ENCODE results near the gene TGFBR2.

GRCh38 chr3:30614373-30614772, 8.0 kb downstream of the TGFBR2 start:
- TF ChIP-seq ATF2 (IDR thresholded peaks at IDR 0.05; ENCODE audit: low read length) = no peak
- no peak for TF ChIP-seq NR2C1 (IDR thresholded peaks at IDR 0.05)
- TF ChIP-seq POU2F2 (IDR thresholded peaks at IDR 0.05; ENCODE audit: borderline replicate concordance, low read depth, low read length) = no peak
- no peak for TF ChIP-seq ELK1 (IDR thresholded peaks at IDR 0.05; ENCODE audit: low read depth, low read length)
- TF ChIP-seq MTA2 (IDR thresholded peaks at IDR 0.05; ENCODE audit: low read depth) = no peak
- no peak for TF ChIP-seq POLR2AphosphoS5 (IDR thresholded peaks at IDR 0.05; ENCODE audit: low read length)
- TF ChIP-seq ASH2L (IDR thresholded peaks at IDR 0.05; ENCODE audit: borderline replicate concordance, low read depth) = no peak
- no peak for TF ChIP-seq PKNOX1 (IDR thresholded peaks at IDR 0.05)
- TF ChIP-seq SIN3A (IDR thresholded peaks at IDR 0.05; ENCODE audit: low read depth, low read length) = no peak
